Endothelial cell of hepatic sinusoid (primary cell): ENCODE data around the gene FAH.
"Not testable (repeated sequence)": the region's sequence is repeated elsewhere in the genome, so short reads cannot be mapped to it uniquely, and the experiment has no call there.

Experiments used
- in situ Hi-C: cut with HindIII; loops from 2 replicates; pipeline ENCODE4 v1.10.0; 2017; ENCODE audit warnings: low sequenced_read_pairs

FAH gene

GRCh38 chr15:80151148-80151547 is 1.7 kb upstream of the FAH start:
- in situ Hi-C loops: no loop called here

- in situ Hi-C loops: no loop called here
These were observed 1.2 kb upstream of the FAH start for GRCh38 chr15:80151576-80151975.

- in situ Hi-C loops: no loop called here
These were observed 461 bp upstream of the FAH start for GRCh38 chr15:80152180-80152895.

GRCh38 chr15:80153900-80154299 is 1.1 kb downstream of the FAH start:
- in situ Hi-C loops: no loop called here

DNA sequence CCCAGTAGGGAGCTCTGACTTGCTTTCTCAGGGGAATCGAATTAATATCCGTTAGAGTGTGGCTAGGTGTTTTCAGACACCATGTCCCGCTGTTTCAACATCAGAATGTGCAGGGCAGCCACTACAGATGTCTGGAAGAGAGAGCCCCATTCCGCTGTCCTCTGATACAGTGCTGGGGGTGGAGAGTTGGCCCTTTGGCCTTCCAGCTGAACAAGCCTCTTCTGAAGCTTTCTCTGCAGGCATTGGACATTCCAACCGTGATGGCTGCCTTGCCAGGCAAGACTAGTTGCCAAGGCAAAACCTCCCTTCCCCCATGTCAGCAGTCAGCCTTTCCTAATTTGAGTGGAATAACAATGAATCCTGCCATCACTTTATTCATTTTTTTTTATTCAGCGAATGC is 1.5 kb downstream of the FAH start:
- in situ Hi-C loops: no loop called here

DNA sequence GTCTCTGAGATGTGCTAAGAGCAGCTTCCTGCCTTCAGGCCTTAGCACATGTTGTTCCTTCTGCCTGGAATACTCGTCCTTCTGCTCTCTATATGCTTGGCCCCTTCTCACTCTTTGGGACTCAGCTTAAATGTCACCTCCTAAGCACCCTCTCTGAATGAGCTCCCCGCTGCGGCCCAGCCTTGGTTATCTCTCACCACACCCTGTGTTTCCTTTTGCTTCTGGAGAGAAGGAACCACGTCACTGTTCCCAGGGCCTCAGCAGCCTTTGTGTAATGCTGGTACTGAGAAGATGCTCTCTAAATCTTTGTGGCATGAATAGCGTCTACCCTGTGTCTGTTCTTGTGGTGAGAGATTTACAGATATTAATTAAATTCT is 2.2 kb downstream of the FAH start:
- in situ Hi-C loops: no loop called here

DNA sequence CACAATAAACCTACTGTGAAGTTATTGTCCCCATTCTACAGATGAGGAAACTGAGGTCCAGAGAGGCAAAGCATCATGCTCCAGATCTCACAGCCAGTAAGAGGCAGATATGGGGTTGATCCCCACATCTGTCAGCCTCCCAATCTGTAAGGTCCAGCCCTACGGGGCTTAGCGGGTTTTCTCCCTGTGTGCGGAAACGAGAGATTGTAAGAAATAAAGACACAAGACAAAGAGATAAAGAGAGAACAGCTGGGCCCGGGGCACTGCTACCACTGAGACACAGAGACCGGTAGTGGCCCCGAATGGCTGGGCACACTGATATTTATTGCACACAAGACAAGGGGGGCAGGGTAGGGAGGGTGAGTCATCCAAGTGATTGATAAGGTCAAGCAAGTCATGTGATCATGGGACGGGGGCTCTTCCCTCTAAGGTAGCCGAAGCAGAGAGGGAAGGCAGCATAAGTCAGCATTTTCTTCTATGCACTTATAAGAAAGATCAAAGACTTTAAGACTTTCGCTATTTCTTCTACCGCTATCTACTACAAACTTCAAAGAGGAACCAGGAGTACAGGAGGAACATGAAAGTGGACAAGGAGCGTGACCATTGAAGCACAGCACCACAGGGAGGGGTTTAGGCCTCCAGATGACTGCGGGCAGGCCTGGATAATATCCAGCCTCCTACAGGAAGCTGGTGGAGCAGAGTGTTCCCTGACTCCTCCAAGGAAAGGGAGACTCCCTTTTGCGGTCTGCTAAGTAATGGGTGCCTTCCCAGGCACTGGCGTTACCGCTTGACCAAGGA is 2.8 kb downstream of the FAH start:
- in situ Hi-C loops: not testable (repeated sequence)

GRCh38 chr15:80156176-80156720 is 3.4 kb downstream of the FAH start:
- in situ Hi-C loops: no loop called here

DNA sequence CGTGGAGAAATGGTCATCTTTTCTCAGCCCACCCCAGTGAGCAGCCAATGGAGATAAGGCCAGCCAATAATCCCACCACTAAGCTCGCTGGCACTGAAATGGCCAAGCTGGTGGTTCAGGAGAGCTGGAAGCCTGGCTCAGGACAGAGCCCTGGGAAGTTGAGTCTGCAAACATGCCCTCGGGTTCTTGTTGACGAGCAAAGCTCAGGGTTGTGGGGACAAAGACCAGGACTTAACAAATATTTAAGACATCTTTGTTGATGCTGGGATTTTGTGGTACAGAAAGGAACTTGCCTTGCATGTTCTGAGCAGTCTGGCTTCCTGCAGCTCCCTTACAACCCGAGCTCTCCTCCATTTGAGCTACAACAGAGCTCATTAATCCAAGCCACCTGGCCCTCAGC is 4.4 kb downstream of the FAH start:
- in situ Hi-C loops: no loop called here

DNA sequence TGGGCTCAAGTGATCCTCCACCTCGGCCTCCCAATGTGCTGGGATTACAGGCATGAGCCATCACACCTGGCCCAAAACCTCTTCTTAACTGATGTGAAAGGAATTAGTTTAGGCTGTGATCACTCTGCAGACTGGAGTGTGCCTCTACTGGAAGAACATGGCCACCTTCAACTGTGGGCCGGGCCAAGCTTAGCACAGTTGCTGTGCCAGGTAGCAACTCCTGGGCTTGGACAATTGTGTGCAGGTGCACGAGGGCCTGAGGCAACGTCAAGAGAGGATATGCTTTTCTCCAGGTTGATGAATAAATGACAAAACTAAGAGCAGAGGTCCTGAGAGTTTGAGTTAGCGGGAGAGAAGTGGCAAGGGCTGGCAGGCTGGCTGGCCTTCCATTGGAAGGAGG is 6.5 kb downstream of the FAH start:
- in situ Hi-C loops: no loop called here

- in situ Hi-C loops: no loop called here
These were observed 7.2 kb downstream of the FAH start for GRCh38 chr15:80159811-80160569.

DNA sequence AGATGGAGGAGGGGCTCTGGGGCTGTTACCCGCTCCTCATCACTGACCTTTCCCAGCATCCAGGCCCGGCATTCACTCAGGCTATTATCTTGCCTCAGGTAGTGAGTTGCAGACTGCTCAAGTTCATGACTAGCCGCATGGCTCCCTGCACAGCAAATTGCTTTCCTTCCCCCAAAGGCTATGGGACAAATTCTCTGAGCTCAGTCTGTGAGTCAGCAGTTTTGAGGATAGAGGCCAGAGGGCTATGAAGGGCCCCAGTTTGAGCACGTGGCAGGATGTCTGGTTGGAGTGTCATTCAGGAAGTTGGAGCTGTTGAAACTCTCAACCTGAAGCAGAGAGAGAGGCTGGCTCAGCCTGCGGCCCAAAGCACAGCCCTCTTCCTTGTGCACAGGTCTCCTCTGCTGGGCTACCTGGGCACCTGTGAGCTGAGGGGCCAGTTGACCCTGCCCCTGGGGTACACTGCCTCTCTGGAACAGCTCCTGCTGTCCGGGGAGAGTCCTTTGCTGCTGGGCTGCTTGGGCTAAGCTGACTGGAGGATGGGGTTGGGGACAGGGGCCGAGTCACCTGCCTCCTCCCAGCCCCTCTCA is 7.9 kb downstream of the FAH start:
- in situ Hi-C loops: no loop called here

DNA sequence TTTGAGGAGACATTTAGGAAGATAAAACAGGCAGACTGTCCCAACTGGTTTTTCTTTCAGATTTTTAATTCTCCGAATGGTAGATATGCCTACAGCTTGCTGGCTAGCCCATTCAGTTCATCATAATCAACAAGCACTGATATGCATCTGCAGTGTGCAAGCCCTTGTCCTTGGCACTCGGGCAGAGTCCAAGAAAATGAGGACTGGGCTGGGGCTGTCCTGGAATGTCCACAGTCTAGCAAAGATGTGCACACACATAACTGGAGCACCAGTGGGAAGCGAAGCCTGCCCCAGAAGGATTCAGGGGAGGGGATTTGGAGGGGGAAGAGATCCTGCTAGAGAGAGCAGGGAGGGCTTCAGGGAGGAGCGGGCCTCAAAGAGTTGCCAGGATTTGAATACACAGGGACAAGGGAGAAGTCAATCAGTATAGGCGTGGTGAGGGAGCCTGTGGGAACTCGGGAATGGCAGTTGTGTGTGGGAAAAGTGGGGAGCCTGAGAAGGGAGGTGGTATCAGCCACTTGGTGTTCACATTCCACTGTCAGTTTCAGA is 8.7 kb downstream of the FAH start:
- in situ Hi-C loops: no loop called here

DNA sequence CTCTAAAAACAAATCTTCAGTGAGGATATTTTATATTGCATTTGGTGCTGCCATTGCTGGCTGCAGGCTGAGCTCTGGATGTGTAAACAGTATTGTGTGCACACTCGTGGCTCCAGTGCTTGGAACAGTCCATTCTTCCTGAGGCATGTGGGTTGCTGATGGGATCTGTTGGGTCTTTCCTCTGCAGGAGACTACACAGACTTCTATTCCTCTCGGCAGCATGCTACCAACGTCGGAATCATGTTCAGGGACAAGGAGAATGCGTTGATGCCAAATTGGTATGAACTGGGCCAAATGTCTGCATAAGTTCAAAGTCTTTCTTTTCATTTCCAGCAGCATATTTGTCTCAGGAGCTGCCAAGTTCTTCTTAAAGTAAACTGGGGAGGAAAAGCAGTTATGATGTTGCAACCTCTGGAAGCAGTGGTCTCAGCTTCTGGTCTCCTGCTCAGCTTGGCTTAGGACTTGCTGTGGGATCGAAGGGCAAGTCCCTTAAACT is 9.3 kb downstream of the FAH start:
- in situ Hi-C loops: no loop called here

DNA sequence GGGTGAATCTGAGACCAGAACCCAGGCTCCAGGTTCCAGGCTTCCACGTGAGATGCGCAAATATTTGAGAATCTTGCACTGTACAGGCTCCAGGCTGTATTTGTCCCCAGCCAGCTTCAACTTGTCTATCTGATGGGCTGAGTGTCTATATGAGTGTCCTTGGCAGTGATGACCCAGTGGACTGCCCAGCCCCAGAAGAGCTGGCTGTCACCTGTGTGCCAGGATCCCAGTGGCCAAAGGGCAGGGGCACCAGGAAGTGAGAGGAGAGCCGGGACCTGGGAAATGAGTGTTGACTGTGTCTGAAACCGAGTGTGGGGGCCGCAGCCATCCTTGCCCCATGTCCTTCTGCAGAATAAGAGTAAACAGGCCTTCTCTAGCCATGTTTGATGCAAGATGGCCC is 10.4 kb downstream of the FAH start:
- in situ Hi-C loops: no loop called here

- in situ Hi-C loops: no loop called here
These were observed 11.1 kb downstream of the FAH start for GRCh38 chr15:80163897-80164296.

GRCh38 chr15:80167936-80168335 is 15.1 kb downstream of the FAH start:
- in situ Hi-C loops: no loop called here

DNA sequence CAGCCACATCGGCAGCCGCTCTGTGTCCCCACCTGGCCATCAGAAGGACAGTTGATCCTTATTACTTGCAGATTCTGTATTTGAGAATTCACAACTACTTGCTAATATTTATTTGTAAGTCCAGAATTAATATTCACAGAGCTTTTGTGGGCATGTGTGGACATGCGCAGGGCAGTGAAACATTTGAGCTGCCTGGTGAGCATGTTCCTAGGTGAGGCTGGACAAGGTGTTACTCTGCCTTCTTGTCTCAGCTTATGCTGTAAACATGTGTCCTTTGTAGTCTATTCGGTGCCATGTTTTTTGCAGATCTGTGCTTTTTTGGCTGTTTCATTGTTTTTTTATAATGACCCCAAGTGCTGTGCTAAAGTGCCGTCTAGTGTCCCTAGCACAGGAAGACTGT is 15.6 kb downstream of the FAH start:
- in situ Hi-C loops: no loop called here

- in situ Hi-C loops: no loop called here
These were observed 17.1 kb downstream of the FAH start for GRCh38 chr15:80169768-80170357.

GRCh38 chr15:80170596-80170995 is 17.8 kb downstream of the FAH start:
- in situ Hi-C loops: no loop called here
